ENCODE measurements around the gene ACOT13.
"Not testable (repeated sequence)": the region's sequence is repeated elsewhere in the genome, so short reads cannot be mapped to it uniquely, and the experiment has no call there.

ACOT13 gene

GRCh38 chr6:24720604-24721460 lies 54.0 kb downstream of the ACOT13 start:
- peaks cover 39% of the 10 kb centered on the region for H3K4me1 Mint-ChIP-seq (ENCODE audit: low read depth)
- H3K9me3 Mint-ChIP-seq: no peaks in the 10 kb centered on the region
- H3K36me3 Mint-ChIP-seq (ENCODE audit: low read depth): peaks cover 46% of the 10 kb centered on the region
- H3K27ac Mint-ChIP-seq: peak overlapping the region; percentile 96
- H3K4me3 Mint-ChIP-seq: peak overlapping the region; percentile 93
- H3K27me3 Mint-ChIP-seq: no peaks in the 10 kb centered on the region

GRCh38 chr6:24721461-24722215 lies 54.8 kb downstream of the ACOT13 start:
- no peaks in the 10 kb centered on the region for H3K27me3 Mint-ChIP-seq
- peaks cover 31% of the 10 kb centered on the region for H3K4me1 Mint-ChIP-seq (ENCODE audit: low read depth)
- peak overlapping the region; percentile 96 for H3K27ac Mint-ChIP-seq

GRCh38 chr6:24723270-24723669 lies 56.4 kb downstream of the ACOT13 start:
- H3K9me3 Mint-ChIP-seq: no peaks in the 10 kb centered on the region
- peaks cover 15% of the 10 kb centered on the region for H3K4me1 Mint-ChIP-seq (ENCODE audit: low read depth)
- H3K27ac Mint-ChIP-seq: no peak overlapping the region
- H3K36me3 Mint-ChIP-seq (ENCODE audit: low read depth): peaks cover 21% of the 10 kb centered on the region
- peaks cover 9% of the 10 kb centered on the region for H3K27me3 Mint-ChIP-seq
- H3K4me3 Mint-ChIP-seq: no peak overlapping the region

More at GRCh38 chr6:24721461-24722215, 54.8 kb downstream of the ACOT13 start:
- Mint-ChIP-seq H3K9me3 (no peaks in the 10 kb centered on the region), H3K4me3 (peak overlapping the region; percentile 93), H3K36me3 (ENCODE audit: low read depth) (peaks cover 38% of the 10 kb centered on the region)

- Mint-ChIP-seq H3K9me3 (peaks cover 19% of the 10 kb centered on the region), H3K36me3 (ENCODE audit: low read depth) (peaks cover 15% of the 10 kb centered on the region), H3K27me3 (peaks cover 17% of the 10 kb centered on the region)
- not testable (repeated sequence) for H3K27ac Mint-ChIP-seq; H3K4me3 Mint-ChIP-seq; H3K4me1 Mint-ChIP-seq (ENCODE audit: low read depth)
These were observed 63.8 kb downstream of the ACOT13 start for GRCh38 chr6:24730653-24731052.

GRCh38 chr6:24731456-24732134 lies 64.7 kb downstream of the ACOT13 start:
- H3K27me3 Mint-ChIP-seq: peaks cover 17% of the 10 kb centered on the region
- H3K4me3 Mint-ChIP-seq; H3K4me1 Mint-ChIP-seq (ENCODE audit: low read depth); H3K27ac Mint-ChIP-seq: not testable (repeated sequence)
- H3K36me3 Mint-ChIP-seq (ENCODE audit: low read depth): peaks cover 15% of the 10 kb centered on the region
- H3K9me3 Mint-ChIP-seq: peaks cover 19% of the 10 kb centered on the region

GRCh38 chr6:24734166-24734565 lies 67.3 kb downstream of the ACOT13 start:
- H3K4me3 Mint-ChIP-seq: no peak overlapping the region
- no peaks in the 10 kb centered on the region for H3K4me1 Mint-ChIP-seq (ENCODE audit: low read depth)
- H3K36me3 Mint-ChIP-seq (ENCODE audit: low read depth): peaks cover 15% of the 10 kb centered on the region
- peaks cover 19% of the 10 kb centered on the region for H3K9me3 Mint-ChIP-seq
- H3K27me3 Mint-ChIP-seq: peaks cover 4% of the 10 kb centered on the region
- H3K27ac Mint-ChIP-seq: no peak overlapping the region

GRCh38 chr6:24734710-24735109 lies 67.8 kb downstream of the ACOT13 start:
- H3K9me3 Mint-ChIP-seq: peaks cover 16% of the 10 kb centered on the region
- H3K27me3 Mint-ChIP-seq; H3K4me1 Mint-ChIP-seq (ENCODE audit: low read depth); H3K4me3 Mint-ChIP-seq; H3K27ac Mint-ChIP-seq: not testable (repeated sequence)
- peaks cover 14% of the 10 kb centered on the region for H3K36me3 Mint-ChIP-seq (ENCODE audit: low read depth)

GRCh38 chr6:24738741-24739140 lies 71.9 kb downstream of the ACOT13 start:
- Mint-ChIP-seq H3K9me3 (no peaks in the 10 kb centered on the region), H3K27ac (no peak overlapping the region), H3K36me3 (ENCODE audit: low read depth) (no peaks in the 10 kb centered on the region), H3K4me3 (no peak overlapping the region), H3K4me1 (ENCODE audit: low read depth) (peaks cover 19% of the 10 kb centered on the region), H3K27me3 (no peaks in the 10 kb centered on the region)

- Mint-ChIP-seq H3K4me1 (ENCODE audit: low read depth) (peaks cover 30% of the 10 kb centered on the region), H3K9me3 (no peaks in the 10 kb centered on the region), H3K36me3 (ENCODE audit: low read depth) (no peaks in the 10 kb centered on the region), H3K4me3 (no peak overlapping the region), H3K27ac (no peak overlapping the region), H3K27me3 (no peaks in the 10 kb centered on the region)
These were observed 74.0 kb downstream of the ACOT13 start for GRCh38 chr6:24740861-24741260.

- H3K27me3 Mint-ChIP-seq: no peaks in the 10 kb centered on the region
- H3K9me3 Mint-ChIP-seq: no peaks in the 10 kb centered on the region
- peak overlapping the region; percentile 29 for H3K27ac Mint-ChIP-seq
- no peaks in the 10 kb centered on the region for H3K36me3 Mint-ChIP-seq (ENCODE audit: low read depth)
- H3K4me3 Mint-ChIP-seq: no peak overlapping the region
- peaks cover 30% of the 10 kb centered on the region for H3K4me1 Mint-ChIP-seq (ENCODE audit: low read depth)
These were observed 75.4 kb downstream of the ACOT13 start for GRCh38 chr6:24742216-24742738.

- H3K36me3 Mint-ChIP-seq (ENCODE audit: low read depth): no peaks in the 10 kb centered on the region
- H3K4me3 Mint-ChIP-seq: peak overlapping the region; percentile 53
- H3K4me1 Mint-ChIP-seq (ENCODE audit: low read depth): peaks cover 30% of the 10 kb centered on the region
- peaks cover 3% of the 10 kb centered on the region for H3K27me3 Mint-ChIP-seq
- peak overlapping the region; percentile 91 for H3K27ac Mint-ChIP-seq
- no peaks in the 10 kb centered on the region for H3K9me3 Mint-ChIP-seq
These were observed 76.5 kb downstream of the ACOT13 start for GRCh38 chr6:24743265-24743943.

- Mint-ChIP-seq H3K4me1 (ENCODE audit: low read depth) (peaks cover 30% of the 10 kb centered on the region), H3K4me3 (peak overlapping the region; percentile 53), H3K27me3 (peaks cover 3% of the 10 kb centered on the region), H3K36me3 (ENCODE audit: low read depth) (no peaks in the 10 kb centered on the region), H3K9me3 (no peaks in the 10 kb centered on the region), H3K27ac (peak overlapping the region; percentile 91)
These were observed 77.1 kb downstream of the ACOT13 start for GRCh38 chr6:24743944-24744335.

GRCh38 chr6:24744911-24745310 lies 78.0 kb downstream of the ACOT13 start:
- H3K4me3 Mint-ChIP-seq: no peak overlapping the region
- H3K4me1 Mint-ChIP-seq (ENCODE audit: low read depth): peaks cover 36% of the 10 kb centered on the region
- H3K36me3 Mint-ChIP-seq (ENCODE audit: low read depth): no peaks in the 10 kb centered on the region
- no peak overlapping the region for H3K27ac Mint-ChIP-seq
- H3K9me3 Mint-ChIP-seq: no peaks in the 10 kb centered on the region
- H3K27me3 Mint-ChIP-seq: peaks cover 3% of the 10 kb centered on the region

- Mint-ChIP-seq H3K27ac (no peak overlapping the region), H3K27me3 (peaks cover 8% of the 10 kb centered on the region), H3K4me1 (ENCODE audit: low read depth) (peaks cover 11% of the 10 kb centered on the region), H3K4me3 (no peak overlapping the region), H3K9me3 (peaks cover 5% of the 10 kb centered on the region), H3K36me3 (ENCODE audit: low read depth) (no peaks in the 10 kb centered on the region)
These were observed 82.4 kb downstream of the ACOT13 start for GRCh38 chr6:24749297-24749696.
